ENCODE measurements around the gene TRIM44.
A peak's percentile ranks its signal among the peaks of the same experiment; 100 is the strongest.
"Not testable (repeated sequence)": the region's sequence is repeated elsewhere in the genome, so short reads cannot be mapped to it uniquely, and the experiment has no call there.

Gene TRIM44

GRCh38 chr11:35672608-35673007, 10.0 kb downstream of the TRIM44 start:
- DNase-seq (ENCODE audit: low spot score): no peak

GRCh38 chr11:35675901-35676610, 13.5 kb downstream of the TRIM44 start:
- no peak for DNase-seq (ENCODE audit: low spot score)

DNA sequence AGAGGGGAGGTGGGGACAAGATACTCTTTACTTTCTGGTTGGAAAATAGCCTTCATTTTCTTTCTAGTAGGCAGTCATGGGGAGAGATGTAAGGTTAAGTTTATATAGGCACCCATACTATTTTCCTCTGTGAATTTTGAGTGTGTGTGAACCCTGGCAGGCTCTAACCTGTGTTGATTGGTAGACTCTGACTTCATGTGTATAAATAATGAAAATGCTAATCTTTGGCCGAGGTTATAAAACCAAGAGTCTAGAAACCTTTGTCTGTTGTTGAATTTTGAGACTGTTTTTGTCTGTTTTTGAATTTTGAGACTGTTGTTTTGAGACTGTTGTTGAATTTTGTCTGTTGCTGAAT, 14.0 kb downstream of the TRIM44 start:
- no peak for DNase-seq (ENCODE audit: low spot score)

- no peak for DNase-seq (ENCODE audit: low spot score)
These were observed 15.3 kb downstream of the TRIM44 start for GRCh38 chr11:35677904-35678303.

DNA sequence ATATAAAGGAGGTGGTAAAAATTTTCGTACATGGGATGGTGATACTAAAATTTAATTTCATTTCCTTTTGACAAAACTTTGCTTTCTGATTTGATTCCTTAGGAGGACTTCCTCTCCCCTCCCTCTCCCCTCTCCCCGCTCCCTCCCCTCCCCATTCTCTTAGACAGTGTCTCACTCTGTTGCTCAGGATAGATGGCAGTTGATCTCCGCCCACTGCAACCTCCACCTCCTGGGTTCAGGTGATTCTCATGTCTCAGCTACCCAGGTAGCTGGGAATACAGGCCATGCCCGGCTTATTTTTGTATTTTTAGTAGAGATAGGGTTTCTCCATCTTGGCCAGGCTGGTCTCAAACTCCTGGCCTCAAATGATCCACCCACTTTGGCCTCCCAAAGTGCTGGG, 15.9 kb downstream of the TRIM44 start:
- no peak for DNase-seq (ENCODE audit: low spot score)

DNA sequence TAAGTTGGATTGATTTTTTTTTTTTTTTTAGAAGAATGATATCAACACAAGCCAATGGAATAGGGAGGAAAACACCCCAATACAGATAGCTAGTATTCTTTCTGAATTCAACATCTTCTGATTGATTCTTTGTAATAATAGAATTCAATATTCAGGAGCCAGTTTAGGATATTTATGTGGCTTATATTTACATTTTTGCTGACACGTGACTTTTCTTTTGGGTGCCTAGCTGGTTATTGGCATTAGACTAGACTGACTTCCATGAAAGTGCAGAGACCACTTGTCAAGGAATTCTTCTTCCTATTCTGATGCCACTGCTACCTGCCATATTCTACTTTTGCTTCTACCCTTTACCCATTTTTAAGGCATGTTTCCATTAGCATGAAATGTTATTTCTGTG, 16.4 kb downstream of the TRIM44 start:
- no peak for DNase-seq (ENCODE audit: low spot score)

DNA sequence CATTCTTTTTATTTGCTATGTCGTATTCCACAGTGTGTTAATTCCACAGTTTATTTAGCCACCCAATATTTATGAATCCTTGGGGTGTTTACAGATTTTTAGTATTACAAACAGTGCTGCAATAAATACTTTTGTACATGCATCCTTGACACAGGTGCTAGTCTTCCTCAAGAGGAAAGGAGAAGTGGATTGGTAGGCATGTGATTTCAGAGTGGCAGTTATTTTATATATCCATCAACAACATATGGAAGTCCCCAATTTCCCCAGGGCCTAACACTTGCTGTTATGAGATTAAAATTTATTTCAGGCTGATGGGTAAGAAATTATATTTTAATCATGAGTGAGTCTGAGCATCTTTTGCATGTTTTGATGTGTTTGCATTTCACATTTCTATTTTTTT, 17.9 kb downstream of the TRIM44 start:
- no peak for DNase-seq (ENCODE audit: low spot score)

DNA sequence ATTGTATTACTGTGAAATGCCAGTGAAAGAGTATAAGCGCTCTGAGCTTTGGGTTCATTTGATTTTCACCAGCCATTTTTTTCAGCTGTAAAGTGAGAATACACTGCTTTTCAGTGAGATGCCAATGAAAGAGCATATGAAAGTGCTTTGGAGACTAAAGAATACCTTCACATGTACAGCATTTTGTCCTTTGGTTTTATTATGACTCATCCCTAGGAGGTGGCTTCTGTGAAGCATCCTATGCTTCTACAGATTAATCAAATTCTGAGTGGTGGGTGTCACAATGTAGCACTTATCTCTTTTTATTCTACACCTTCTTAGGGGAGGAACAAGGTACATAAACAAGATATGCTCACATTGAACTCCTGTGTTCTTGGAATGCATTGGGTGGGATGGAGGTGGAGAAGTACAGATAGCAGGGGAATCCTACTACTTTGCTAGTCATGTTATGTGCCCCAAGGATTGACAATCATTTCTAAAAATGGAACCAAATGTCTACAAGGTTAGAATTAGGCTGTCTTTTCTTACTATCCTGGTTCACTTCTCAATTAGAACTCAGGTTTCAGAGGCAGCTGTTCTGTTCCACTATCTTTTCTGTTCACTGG, 18.7 kb downstream of the TRIM44 start:
- no peak for DNase-seq (ENCODE audit: low spot score)

DNA sequence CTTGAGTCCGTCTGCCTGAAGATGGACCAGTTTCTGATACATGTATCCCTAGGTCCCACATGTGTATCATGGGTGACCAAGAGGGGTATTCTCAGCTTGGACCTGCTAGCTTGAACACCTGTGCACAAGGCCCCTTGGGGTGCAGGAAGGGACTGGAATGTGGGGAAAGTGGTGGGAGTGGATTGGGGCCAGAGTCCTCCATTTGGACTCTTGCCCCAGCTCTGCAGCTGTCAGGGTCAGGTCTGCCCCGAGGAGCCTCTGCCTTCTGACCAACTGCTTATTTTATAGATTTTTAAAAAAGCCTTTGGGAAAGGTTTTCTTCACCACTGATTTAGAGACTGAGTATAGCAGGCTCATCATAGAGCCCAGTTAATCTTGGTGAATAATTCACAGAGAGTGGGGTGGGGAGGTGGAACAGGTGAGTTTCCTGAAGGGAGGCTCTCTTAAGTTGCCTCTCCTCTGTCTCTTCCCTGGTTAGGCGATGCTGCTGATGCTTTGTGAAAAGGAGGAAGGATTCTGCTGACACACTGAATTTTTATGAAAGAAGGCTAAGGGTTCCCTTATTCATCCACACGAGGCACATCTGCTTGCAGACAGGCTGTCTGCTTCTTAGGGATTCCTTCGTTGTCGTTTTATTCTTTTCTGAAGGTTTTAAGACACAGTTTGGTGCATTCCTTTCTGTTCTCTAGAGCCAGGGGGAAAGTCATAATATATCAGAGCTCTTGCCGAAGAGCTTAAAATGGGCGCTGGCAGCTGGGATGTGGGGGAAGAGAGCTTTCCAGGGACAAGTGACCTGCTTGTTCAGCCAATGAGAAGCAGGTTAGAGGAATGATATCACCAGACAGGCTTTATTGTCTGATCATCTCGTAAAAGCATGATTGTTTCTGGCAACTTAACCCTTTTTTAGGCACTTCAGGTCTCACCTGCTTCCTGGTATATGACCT, 19.9 kb downstream of the TRIM44 start:
- DNase-seq (ENCODE audit: low spot score): peak; percentile 36

GRCh38 chr11:35683728-35684339, 21.3 kb downstream of the TRIM44 start:
- peak; percentile 28 for DNase-seq (ENCODE audit: low spot score)

DNA sequence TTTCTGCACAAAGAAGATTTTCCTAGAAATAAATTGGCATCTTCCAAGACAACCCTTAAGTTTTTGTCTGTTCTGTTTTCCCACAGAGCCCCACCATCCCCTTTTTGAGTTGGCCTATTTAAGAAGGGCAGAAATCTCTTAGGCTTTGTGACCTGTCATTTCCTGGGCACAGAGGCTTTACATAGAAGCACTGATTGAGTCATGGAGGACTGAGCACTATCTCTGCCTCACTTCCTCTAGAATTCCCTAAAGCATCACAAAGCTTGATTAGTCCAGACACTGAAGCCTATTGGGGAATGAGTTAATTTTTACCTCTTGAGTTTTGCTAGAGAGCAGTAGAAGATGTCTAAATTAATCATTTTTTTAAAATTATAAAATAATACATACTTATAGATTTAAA, 25.4 kb downstream of the TRIM44 start:
- peak; percentile 12 for DNase-seq (ENCODE audit: low spot score)

- no peak for DNase-seq (ENCODE audit: low spot score)
These were observed 26.8 kb downstream of the TRIM44 start for GRCh38 chr11:35689081-35689996.

DNA sequence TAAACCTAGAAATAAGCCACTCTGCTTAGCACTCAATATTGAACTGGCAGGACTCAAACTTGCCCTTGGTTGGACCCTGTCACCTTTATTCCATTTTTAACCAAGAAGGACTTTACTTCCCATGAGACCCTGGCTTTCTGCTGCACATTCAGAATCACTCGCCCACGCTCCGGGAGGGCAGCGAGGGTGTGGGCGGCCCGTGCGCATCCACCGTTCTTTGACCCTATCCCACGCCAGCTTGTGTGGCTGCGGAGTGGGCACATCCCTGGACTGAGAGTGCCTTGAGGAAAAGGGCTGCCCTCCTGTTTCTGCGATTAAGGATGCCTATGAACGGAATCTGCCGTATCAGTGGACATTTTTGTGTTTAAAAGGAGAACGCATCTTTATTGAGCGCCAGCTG, 39.6 kb downstream of the TRIM44 start:
- no peak for DNase-seq (ENCODE audit: low spot score)

DNA sequence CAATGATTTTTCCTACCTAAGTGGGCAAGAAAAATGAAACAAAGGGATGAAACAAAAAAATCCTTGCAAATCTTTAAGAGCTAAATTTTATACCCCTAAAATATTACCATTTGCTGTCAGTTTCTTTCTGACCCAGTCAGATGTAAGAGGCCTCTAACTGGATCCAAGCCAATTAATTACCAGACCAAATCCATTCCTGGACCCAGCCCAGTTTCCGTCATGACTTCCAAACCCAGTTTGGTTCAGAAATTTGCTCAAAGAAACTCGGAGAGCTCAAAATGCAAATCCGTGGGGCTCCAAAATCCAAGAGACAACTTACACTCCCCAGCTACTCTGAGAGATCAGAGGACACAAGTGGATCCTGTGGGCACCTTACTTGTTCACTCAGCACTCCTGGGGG, 46.8 kb downstream of the TRIM44 start:
- DNase-seq (ENCODE audit: low spot score): no peak

DNA sequence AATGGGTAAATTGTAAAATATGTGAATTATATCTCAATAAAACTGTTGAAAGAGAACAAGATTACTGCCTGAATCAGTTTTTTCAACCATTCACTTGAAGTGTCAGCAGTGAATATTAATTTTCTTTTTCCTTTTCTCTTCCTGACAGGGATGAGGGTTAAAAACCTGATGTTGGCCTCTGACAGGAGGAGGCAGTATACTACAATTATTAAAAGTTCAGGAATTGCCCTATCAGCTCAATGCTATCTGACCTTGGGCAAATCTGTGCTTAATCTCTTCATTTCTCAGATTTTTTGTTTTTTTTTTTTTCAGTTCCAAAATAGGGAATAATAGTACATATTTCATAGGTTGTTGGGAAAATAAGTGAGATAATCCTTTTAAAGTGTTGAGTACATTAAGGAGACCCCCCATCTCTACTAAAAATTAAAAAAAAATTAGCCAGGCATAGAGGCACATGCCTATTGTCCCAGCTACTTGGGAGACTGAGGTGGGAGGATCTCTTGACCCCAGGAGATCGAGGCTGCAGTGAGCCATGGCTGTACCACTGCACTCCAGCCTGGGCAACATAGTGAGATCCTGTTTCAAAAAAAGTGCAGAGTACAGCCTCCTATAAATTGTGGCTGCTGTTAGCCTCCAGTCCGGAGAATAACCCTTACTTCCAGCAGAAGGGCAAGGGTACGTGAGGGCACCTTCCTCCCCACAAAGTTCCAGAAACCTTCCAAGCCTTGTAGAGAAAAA, 48.8 kb downstream of the TRIM44 start:
- DNase-seq (ENCODE audit: low spot score): no peak

GRCh38 chr11:35711924-35712323, 49.3 kb downstream of the TRIM44 start:
- DNase-seq (ENCODE audit: low spot score): no peak

DNA sequence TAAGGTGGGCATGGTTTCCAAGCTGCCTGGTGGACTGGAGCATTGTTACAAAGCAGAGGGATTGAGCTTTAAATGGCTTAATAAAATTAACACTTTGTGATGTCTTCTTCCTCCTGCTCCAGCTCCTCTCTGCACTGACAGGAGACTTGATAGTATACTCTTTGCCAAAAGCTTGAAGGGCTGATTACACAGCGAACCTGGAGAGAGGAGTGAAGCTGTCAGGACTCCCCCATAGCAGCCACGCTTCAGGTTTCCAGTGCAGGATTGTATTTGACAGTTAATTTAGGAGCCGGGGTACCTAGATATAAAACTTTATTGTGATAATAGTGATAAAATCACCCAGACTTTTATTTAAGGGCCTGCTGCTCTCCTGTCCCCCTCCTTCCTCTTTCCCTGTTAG, 50.0 kb downstream of the TRIM44 start:
- no peak for DNase-seq (ENCODE audit: low spot score)

- DNase-seq (ENCODE audit: low spot score): peak; percentile 14
These were observed 52.5 kb downstream of the TRIM44 start for GRCh38 chr11:35714882-35715627.

DNA sequence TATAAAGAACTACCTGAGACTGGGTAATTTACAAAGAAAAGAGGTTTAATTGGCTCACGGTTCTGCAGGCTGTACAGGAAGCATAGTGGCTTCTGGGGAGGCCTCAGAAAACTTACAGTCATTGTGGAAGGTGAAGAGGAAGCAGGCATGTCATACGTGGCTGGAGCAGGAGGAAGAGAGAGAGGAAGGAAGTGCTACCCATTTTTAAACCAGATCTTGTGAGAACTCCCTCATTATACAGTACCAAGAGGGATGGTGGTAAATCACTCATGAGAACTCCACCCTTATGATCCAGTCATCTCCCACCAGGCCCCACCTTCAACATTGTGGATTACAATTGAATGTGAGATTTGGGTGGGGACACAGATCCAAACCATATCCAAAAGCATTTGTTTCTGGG, 53.1 kb downstream of the TRIM44 start:
- DNase-seq (ENCODE audit: low spot score): not testable (repeated sequence)

DNA sequence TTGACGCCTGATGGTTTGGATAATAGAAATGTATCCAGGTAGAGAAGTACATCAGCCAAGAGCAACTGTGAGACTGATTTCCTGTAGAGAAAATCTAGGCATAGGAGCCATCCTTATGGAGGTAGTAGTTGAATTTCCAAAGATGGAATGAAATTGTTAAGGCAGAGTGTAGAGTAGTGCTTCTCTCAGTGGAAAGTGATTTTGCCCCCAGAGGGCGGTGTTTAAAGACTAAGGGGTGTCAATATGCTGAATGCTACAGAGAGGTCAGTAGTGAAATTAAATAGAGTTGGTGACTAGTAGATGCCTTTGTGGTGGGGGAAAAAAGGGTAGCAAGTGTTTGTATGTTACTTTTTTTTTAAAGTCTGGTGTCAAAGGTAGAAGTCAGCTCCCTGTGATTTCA, 54.5 kb downstream of the TRIM44 start:
- DNase-seq (ENCODE audit: low spot score): no peak

All from GM03348 (cell line).